PFSK-1 (cell line): Measurements from ENCODE around the gene SYTL3.

Source experiments
- POLR2AphosphoS5 ChIP-seq: IDR thresholded peaks from 2 replicates; pipeline ENCODE4 v1.6.1; 2012; ENCODE audit warnings: low read depth, mild to moderate bottlenecking, control low read depth, low read length, moderate library complexity
- TAF1 ChIP-seq: IDR thresholded peaks from 2 replicates; pipeline ENCODE4 v1.6.1; 2012; ENCODE audit warnings: low read length, control low read depth, borderline replicate concordance; ENCODE audit not compliant: insufficient read depth
- TF ChIP-seq, protein P1 (sequence below), 2 experiments: IDR thresholded peaks; 2 replicates each; pipeline versions ENCODE4 v1.6.1 to v1.8.0; 2011 to 2012; ENCODE audit warnings: low read depth in 2 of 2, low read length in 2 of 2, control low read depth in 1 of 2, inconsistent platforms in 1 of 2, mild to moderate bottlenecking in 1 of 2, moderate library complexity in 1 of 2; ENCODE audit not compliant: insufficient read depth in 1 of 2

DNA sequence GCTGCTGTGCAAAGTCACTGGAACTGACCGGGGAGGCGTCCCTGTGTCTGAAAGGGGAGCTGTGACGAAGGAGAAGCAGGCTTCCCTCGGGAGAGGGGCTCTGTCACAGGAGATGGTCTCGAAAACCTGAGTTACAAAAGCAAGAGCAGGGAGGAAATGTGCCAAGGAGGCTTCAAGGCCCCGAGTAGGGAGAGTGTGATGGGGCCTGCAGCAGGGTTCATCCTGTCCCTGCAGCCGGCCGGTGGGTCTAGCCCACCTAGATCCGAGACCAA is 22.0 kb upstream of the SYTL3 start:
- TF ChIP-seq, protein P1, sequence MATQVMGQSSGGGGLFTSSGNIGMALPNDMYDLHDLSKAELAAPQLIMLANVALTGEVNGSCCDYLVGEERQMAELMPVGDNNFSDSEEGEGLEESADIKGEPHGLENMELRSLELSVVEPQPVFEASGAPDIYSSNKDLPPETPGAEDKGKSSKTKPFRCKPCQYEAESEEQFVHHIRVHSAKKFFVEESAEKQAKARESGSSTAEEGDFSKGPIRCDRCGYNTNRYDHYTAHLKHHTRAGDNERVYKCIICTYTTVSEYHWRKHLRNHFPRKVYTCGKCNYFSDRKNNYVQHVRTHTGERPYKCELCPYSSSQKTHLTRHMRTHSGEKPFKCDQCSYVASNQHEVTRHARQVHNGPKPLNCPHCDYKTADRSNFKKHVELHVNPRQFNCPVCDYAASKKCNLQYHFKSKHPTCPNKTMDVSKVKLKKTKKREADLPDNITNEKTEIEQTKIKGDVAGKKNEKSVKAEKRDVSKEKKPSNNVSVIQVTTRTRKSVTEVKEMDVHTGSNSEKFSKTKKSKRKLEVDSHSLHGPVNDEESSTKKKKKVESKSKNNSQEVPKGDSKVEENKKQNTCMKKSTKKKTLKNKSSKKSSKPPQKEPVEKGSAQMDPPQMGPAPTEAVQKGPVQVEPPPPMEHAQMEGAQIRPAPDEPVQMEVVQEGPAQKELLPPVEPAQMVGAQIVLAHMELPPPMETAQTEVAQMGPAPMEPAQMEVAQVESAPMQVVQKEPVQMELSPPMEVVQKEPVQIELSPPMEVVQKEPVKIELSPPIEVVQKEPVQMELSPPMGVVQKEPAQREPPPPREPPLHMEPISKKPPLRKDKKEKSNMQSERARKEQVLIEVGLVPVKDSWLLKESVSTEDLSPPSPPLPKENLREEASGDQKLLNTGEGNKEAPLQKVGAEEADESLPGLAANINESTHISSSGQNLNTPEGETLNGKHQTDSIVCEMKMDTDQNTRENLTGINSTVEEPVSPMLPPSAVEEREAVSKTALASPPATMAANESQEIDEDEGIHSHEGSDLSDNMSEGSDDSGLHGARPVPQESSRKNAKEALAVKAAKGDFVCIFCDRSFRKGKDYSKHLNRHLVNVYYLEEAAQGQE (IDR thresholded peaks at IDR 0.05; ENCODE audit: insufficient read depth in 1 of 2, low read depth in 2 of 2, low read length in 2 of 2): no peak
- TF ChIP-seq TAF1 (no peak), POLR2AphosphoS5 (no peak)
